ENCODE measurements around the gene TRIM3.

TRIM3 gene

GRCh38 chr11:6480299-6480914, 6.7 kb upstream of the TRIM3 start:
- no peak for DNase-seq (ENCODE audit: low read depth)

GRCh38 chr11:6476571-6476970, 2.8 kb upstream of the TRIM3 start:
- no peak for DNase-seq (ENCODE audit: low read depth)

GRCh38 chr11:6475936-6476335, 2.2 kb upstream of the TRIM3 start:
- DNase-seq (ENCODE audit: low read depth): no peak

GRCh38 chr11:6474806-6475500, 1.2 kb upstream of the TRIM3 start:
- DNase-seq (ENCODE audit: low read depth): no peak

- DNase-seq (ENCODE audit: low read depth): no peak
Measured at GRCh38 chr11:6474413-6474792, 662 bp upstream of the TRIM3 start.

- DNase-seq (ENCODE audit: low read depth): no peak
Measured at GRCh38 chr11:6472934-6473333, 807 bp downstream of the TRIM3 start.

- DNase-seq (ENCODE audit: low read depth): no peak
Measured at GRCh38 chr11:6469599-6469998, 4.1 kb downstream of the TRIM3 start.

GRCh38 chr11:6468712-6469495, 4.8 kb downstream of the TRIM3 start:
- DNase-seq (ENCODE audit: low read depth): no peak

GRCh38 chr11:6459099-6459450, 14.7 kb downstream of the TRIM3 start:
- DNase-seq (ENCODE audit: low read depth): no peak

- no peak for DNase-seq (ENCODE audit: low read depth)
Measured at GRCh38 chr11:6458352-6459098, 15.2 kb downstream of the TRIM3 start.

GRCh38 chr11:6457581-6458320, 16.0 kb downstream of the TRIM3 start:
- no peak for DNase-seq (ENCODE audit: low read depth)

GRCh38 chr11:6456361-6457073, 17.2 kb downstream of the TRIM3 start:
- no peak for DNase-seq (ENCODE audit: low read depth)

GRCh38 chr11:6455070-6455469, 18.7 kb downstream of the TRIM3 start:
- no peak for DNase-seq (ENCODE audit: low read depth)

GRCh38 chr11:6453152-6453551, 20.6 kb downstream of the TRIM3 start:
- DNase-seq (ENCODE audit: low read depth): no peak

GRCh38 chr11:6452219-6452618, 21.5 kb downstream of the TRIM3 start:
- DNase-seq (ENCODE audit: low read depth): no peak

- DNase-seq (ENCODE audit: low read depth): no peak
Measured at GRCh38 chr11:6448574-6448973, 25.2 kb downstream of the TRIM3 start.

- DNase-seq (ENCODE audit: low read depth): peak; percentile 14
Measured at GRCh38 chr11:6443269-6444003, 30.3 kb downstream of the TRIM3 start.

- DNase-seq (ENCODE audit: low read depth): no peak
Measured at GRCh38 chr11:6442441-6442840, 31.3 kb downstream of the TRIM3 start.

- no peak for DNase-seq (ENCODE audit: low read depth)
Measured at GRCh38 chr11:6440906-6441358, 32.8 kb downstream of the TRIM3 start, which contains the start of gene HPX. Gene HPX (minus strand): TSS chr11:6440987. CDS start chr11:6440963, 24 bp downstream.

- no peak for DNase-seq (ENCODE audit: low read depth)
Measured at GRCh38 chr11:6438979-6439571, 34.7 kb downstream of the TRIM3 start.
